ENCODE results near the gene KCNMA1. TPM values are rescaled to one million over a fixed set of nuclear protein-coding genes. Genes with fewer than 3 reads are reported as not detected.
A peak's percentile ranks its signal among the peaks of the same experiment; 100 is the strongest.

Gene KCNMA1
- total and polyA plus RNA-seq, 8 donors, result 2.8 to 21.1 (median 4.3) TPM

DNA sequence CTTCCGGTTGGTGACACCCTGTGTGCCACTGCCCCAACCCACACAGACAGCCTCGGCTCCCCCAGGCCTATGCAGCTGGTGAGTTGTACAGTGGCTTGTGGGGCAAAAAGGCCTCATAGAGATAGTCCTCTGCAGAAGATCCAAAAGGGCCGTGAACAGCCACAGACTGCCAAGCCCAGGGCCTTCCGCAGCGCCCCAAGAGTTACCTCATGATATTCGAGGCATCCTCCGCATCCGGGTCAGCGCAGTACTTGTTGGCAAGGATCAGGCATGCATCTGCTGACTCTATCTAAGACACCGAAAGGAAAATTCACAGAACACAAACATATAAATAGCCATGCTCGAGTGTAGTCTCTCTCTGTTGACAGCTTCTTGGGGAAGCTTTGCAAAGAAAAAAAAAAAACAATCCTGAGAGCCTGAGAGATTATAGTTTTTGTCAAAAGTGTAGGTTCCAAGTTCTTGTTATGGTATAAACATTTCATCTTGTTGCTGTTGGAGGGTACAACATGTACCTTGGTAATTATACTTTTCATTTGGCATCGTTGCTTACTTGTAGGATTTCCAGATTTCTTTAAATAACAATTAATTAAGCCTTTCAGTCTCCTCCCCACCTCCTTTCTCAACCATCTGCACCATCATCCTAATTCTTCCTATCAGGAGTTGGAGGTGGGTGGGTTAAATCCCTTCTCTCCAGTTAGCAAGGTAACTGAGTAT is 553.0 kb downstream of the KCNMA1 start:
- H3K9me3 ChIP-seq, result no peaks in the 10 kb centered on the region
- intact Hi-C loops (cut with DNase I), result no loop called here
- H3K27ac ChIP-seq, result no peak overlapping the region
- TF ChIP-seq, protein P1, sequence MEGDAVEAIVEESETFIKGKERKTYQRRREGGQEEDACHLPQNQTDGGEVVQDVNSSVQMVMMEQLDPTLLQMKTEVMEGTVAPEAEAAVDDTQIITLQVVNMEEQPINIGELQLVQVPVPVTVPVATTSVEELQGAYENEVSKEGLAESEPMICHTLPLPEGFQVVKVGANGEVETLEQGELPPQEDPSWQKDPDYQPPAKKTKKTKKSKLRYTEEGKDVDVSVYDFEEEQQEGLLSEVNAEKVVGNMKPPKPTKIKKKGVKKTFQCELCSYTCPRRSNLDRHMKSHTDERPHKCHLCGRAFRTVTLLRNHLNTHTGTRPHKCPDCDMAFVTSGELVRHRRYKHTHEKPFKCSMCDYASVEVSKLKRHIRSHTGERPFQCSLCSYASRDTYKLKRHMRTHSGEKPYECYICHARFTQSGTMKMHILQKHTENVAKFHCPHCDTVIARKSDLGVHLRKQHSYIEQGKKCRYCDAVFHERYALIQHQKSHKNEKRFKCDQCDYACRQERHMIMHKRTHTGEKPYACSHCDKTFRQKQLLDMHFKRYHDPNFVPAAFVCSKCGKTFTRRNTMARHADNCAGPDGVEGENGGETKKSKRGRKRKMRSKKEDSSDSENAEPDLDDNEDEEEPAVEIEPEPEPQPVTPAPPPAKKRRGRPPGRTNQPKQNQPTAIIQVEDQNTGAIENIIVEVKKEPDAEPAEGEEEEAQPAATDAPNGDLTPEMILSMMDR (IDR thresholded peaks at IDR 0.05), result no peak
- H3K4me1 ChIP-seq, result peaks cover 0 to 7% of the 10 kb centered on the region in 2 donors
- no peak overlapping the region for H3K4me3 ChIP-seq
- no peaks in the 10 kb centered on the region for H3K27me3 ChIP-seq
- ATAC-seq (no peak), DNase-seq (peak in 1 of 4 donors; percentile 62)
- H3K36me3 ChIP-seq, result no peaks in the 10 kb centered on the region

DNA sequence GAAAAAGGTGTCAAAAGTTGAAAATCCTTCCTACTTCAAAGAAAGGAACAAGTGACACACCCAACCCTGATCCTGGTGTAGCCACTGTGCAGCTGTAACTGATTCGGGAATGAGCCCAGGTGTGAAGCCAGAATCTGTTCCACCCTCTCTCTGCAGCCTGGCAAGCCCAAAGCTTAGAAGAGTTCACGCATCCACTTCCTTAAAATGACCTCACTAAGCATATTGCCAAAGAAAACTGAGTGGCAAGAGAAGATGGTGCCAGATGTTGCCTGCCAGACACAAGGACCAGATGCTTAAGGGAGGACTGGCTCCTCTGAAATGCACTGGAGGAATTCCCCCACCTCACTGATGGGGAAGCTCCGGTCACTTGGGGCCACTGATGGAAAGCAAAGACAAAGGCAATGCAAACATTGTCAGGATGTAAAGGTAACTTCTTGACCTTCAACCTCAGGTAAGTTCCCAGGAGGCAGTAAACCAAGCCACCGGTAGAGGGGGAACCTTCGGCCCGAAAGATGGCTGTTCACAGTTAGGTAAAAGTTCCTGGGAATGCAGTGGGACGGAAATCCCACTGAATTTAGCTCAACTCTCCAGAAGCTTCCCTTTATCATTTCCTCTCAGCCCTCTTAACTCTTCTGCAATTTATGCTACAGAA is 554.9 kb downstream of the KCNMA1 start:
- Histone ChIP-seq H3K4me3 (no peak overlapping the region), H3K4me1 (peaks cover 0 to 7% of the 10 kb centered on the region in 2 donors), H3K36me3 (no peaks in the 10 kb centered on the region), H3K9me3 (no peaks in the 10 kb centered on the region), H3K27me3 (no peaks in the 10 kb centered on the region), H3K27ac (no peak overlapping the region)
- TF ChIP-seq, protein P1 (IDR thresholded peaks at IDR 0.05), result no peak
- ATAC-seq (no peak), DNase-seq (no peak)
- intact Hi-C loops (cut with DNase I), result no loop called here

DNA sequence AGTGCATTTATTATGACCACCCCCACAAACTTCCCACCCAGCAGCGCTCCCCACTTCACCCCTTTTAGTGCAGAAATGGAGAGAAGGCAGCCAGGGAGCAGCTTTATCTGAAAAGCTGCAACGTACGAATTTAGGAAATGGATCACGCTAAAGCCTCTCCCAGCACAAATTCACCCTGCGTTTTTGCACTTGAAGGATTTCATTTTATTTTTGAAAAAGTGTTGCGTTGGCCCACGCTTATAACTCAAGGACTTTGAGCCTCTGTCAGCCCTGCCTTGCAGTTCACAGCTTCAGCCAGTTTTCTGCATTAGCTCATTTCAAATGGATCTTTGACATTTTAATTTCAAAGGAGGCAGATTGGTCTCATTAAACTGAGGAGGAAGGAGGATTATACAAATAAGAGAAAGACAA is 556.1 kb downstream of the KCNMA1 start:
- H3K9me3 ChIP-seq, result no peaks in the 10 kb centered on the region
- no peak overlapping the region for H3K27ac ChIP-seq
- TF ChIP-seq, protein P1 (IDR thresholded peaks at IDR 0.05), result no peak
- ATAC-seq (no peak), DNase-seq (no peak)
- H3K4me1 ChIP-seq, result peaks cover 0 to 7% of the 10 kb centered on the region in 2 donors
- no peaks in the 10 kb centered on the region for H3K36me3 ChIP-seq
- no peak overlapping the region for H3K4me3 ChIP-seq
- intact Hi-C loops (cut with DNase I), result no loop called here
- no peaks in the 10 kb centered on the region for H3K27me3 ChIP-seq

DNA sequence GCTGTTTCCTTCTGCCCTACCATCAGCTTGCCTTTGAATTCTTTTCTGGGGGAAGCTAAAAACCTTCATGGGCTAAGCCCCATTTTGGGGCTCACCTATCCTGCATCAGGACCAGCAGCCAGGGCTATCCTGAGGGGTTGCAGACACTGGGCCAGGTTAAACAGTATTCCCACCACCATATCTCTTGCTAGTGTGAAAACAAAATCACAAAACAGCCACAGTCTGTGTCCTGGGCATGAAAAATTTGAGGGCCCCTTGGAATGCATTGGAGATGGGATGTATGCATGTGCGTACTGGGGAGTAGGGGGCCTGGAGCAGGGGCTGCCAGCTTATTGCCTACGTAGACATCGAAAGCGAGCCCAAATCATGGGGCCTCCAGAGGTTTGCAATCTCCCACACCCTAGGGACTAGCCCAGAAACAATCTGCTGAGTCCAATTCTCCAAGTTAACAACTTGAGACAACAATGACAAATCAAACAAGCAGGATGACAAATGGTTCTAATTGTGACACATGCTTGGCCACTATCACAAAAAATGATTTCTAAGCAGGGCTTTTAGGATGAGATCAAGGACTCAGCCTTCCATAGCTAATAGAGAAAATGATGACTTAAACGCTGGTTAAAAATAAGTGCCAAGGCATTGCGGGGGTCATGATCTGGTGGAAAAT is 557.1 kb downstream of the KCNMA1 start:
- no peak overlapping the region for H3K27ac ChIP-seq
- intact Hi-C loops (cut with DNase I), result no loop called here
- H3K4me3 ChIP-seq, result no peak overlapping the region
- no peak for DNase-seq
- H3K36me3 ChIP-seq, result no peaks in the 10 kb centered on the region
- TF ChIP-seq, protein P1 (IDR thresholded peaks at IDR 0.05), result no peak
- H3K4me1 ChIP-seq, result peaks cover 0 to 7% of the 10 kb centered on the region in 2 donors
- no peaks in the 10 kb centered on the region for H3K9me3 ChIP-seq
- H3K27me3 ChIP-seq, result no peaks in the 10 kb centered on the region
- no peak for ATAC-seq

Measured in left lung (tissue), 10 donors.